ENCODE measurements around the gene RNF8.
A peak's percentile ranks its signal among the peaks of the same experiment; 100 is the strongest.
"Not testable (repeated sequence)": the region's sequence is repeated elsewhere in the genome, so short reads cannot be mapped to it uniquely, and the experiment has no call there.

RNF8 gene

GRCh38 chr6:37433657-37434271 lies 80.0 kb downstream of the RNF8 start:
- peak overlapping the region; percentile 98 to 99 for H3K27ac Mint-ChIP-seq
- peaks cover 51% of the 10 kb centered on the region for H3K4me1 Mint-ChIP-seq
- no peaks in the 10 kb centered on the region for H3K9me3 Mint-ChIP-seq
- peak overlapping the region; percentile 86 to 95 for H3K4me3 Mint-ChIP-seq
- peak; percentile 76 for ATAC-seq
- peak in 1 of 2 donors; percentile 61 for DNase-seq
- peaks cover 6% of the 10 kb centered on the region for H3K27me3 Mint-ChIP-seq

- H3K27ac Mint-ChIP-seq = peak overlapping the region in 1 of 2 donors; percentile 28
- no peaks in the 10 kb centered on the region for H3K9me3 Mint-ChIP-seq
- DNase-seq (no peak), ATAC-seq (no peak)
- H3K27me3 Mint-ChIP-seq = no peaks in the 10 kb centered on the region
- peaks cover 60% of the 10 kb centered on the region for H3K4me1 Mint-ChIP-seq
- H3K4me3 Mint-ChIP-seq = peak overlapping the region in 1 of 2 donors; percentile 21
Observed at GRCh38 chr6:37435373-37435772, 81.6 kb downstream of the RNF8 start.

- ATAC-seq = no peak
- Mint-ChIP-seq H3K4me3 (no peak overlapping the region), H3K27me3 (no peaks in the 10 kb centered on the region), H3K9me3 (no peaks in the 10 kb centered on the region), H3K27ac (peak overlapping the region in 1 of 2 donors; percentile 28), H3K4me1 (peaks cover 60% of the 10 kb centered on the region)
- no peak for DNase-seq
Observed at GRCh38 chr6:37435816-37436215, 82.0 kb downstream of the RNF8 start.

GRCh38 chr6:37438930-37439329 lies 85.1 kb downstream of the RNF8 start:
- Mint-ChIP-seq H3K4me1 (peaks cover 70% of the 10 kb centered on the region), H3K4me3 (no peak overlapping the region), H3K9me3 (no peaks in the 10 kb centered on the region), H3K27me3 (no peaks in the 10 kb centered on the region), H3K27ac (no peak overlapping the region)
- DNase-seq (no peak), ATAC-seq (no peak)

- Mint-ChIP-seq H3K4me1 (peaks cover 47% of the 10 kb centered on the region), H3K27ac (peak overlapping the region in 1 of 2 donors; percentile 27), H3K4me3 (no peak overlapping the region), H3K27me3 (no peaks in the 10 kb centered on the region), H3K9me3 (no peaks in the 10 kb centered on the region)
- DNase-seq (no peak), ATAC-seq (no peak)
Observed at GRCh38 chr6:37441651-37442050, 87.9 kb downstream of the RNF8 start.

- Mint-ChIP-seq H3K27me3 (no peaks in the 10 kb centered on the region), H3K4me1 (peaks cover 37% of the 10 kb centered on the region), H3K27ac (peak overlapping the region; percentile 25 to 67), H3K4me3 (peak overlapping the region; percentile 67 to 68), H3K9me3 (no peaks in the 10 kb centered on the region)
- ATAC-seq (no peak), DNase-seq (no peak)
Observed at GRCh38 chr6:37442416-37443215, 88.8 kb downstream of the RNF8 start.

GRCh38 chr6:37443216-37443542 lies 89.4 kb downstream of the RNF8 start:
- Mint-ChIP-seq H3K4me1 (peaks cover 32% of the 10 kb centered on the region), H3K4me3 (peak overlapping the region; percentile 66 to 68), H3K27ac (peak overlapping the region in 1 of 2 donors; percentile 34)
- ATAC-seq, H3K27me3 Mint-ChIP-seq, H3K9me3 Mint-ChIP-seq, DNase-seq: not testable (repeated sequence)

All from stimulated activated naive CD8-positive, alpha-beta T cell treated with anti-CD3 and anti-CD28 coated beads, Interleukin-15, amount 100 ng/mL, for 72 hours (primary cell).